A673 (cell line): ENCODE results near the gene THOC2. TPM values are rescaled to one million over a fixed set of nuclear protein-coding genes. Genes with fewer than 3 reads are reported as not detected.
"Not testable (repeated sequence)": the region's sequence is repeated elsewhere in the genome, so short reads cannot be mapped to it uniquely, and the experiment has no call there.

Experiments
- BruUV-seq: library from RNA; stranded (reverse); fragments of 400-500 nt; replicated peaks from 2 replicates; lab custom pipeline; 2021; lab: Mats Ljungman, UMichigan
- CTCF ChIA-PET: fragments of 300-600 bp; sonication (Branson Sonifier 250); formaldehyde crosslinking; loops from one replicate; lab custom pipeline; 2022; ENCODE audit warnings: antibody characterized with exemption; lab: Charles Lee
- POLR2A ChIA-PET: fragments of 300-600 bp; sonication (Branson Sonifier 250); formaldehyde crosslinking; loops from one replicate; lab custom pipeline; 2022; ENCODE audit warnings: antibody characterized with exemption; ENCODE audit not compliant: low non-redundant PET; lab: Charles Lee
- DNase-seq: peaks from one replicate; pipeline ENCODE4 v3.0.0-alpha.2; 2015; ENCODE audit warnings: low spot score
- H3K27ac ChIP-seq: fragments of 200-600 bp; sonication (generic); 2 replicates; pipeline ENCODE4 v1.5.1; 2016; ENCODE audit warnings: mixed run types, low read depth, mild to moderate bottlenecking, mixed read lengths, antibody characterized with exemption, low read length; ENCODE audit not compliant: poor library complexity, severe bottlenecking
- H3K27me3 ChIP-seq: fragments of 200-600 bp; sonication (generic); replicated peaks from 2 replicates; pipeline ENCODE4 v1.6.1; 2017; ENCODE audit warnings: mixed run types, low read depth, mild to moderate bottlenecking, mixed read lengths, antibody characterized with exemption, low read length; ENCODE audit not compliant: insufficient read depth, poor library complexity
- H3K36me3 ChIP-seq: fragments of 200-600 bp; sonication (generic); 2 replicates; pipeline ENCODE4 v1.6.1; 2016; ENCODE audit warnings: mixed run types, mild to moderate bottlenecking, mixed read lengths, antibody characterized with exemption, low read length; ENCODE audit not compliant: insufficient read depth, poor library complexity, severe bottlenecking
- H3K4me1 ChIP-seq: fragments of 200-600 bp; sonication (generic); 2 replicates; pipeline ENCODE4 v1.6.1; 2017; ENCODE audit warnings: mixed run types, mild to moderate bottlenecking, mixed read lengths, antibody characterized with exemption, low read length; ENCODE audit not compliant: insufficient read depth, poor library complexity, severe bottlenecking
- H3K4me3 ChIP-seq: fragments of 200-600 bp; sonication (generic); 2 replicates; pipeline ENCODE4 v1.5.1; 2016; ENCODE audit warnings: low read depth, mixed run types, mild to moderate bottlenecking, mixed read lengths, low read length; ENCODE audit not compliant: poor library complexity, severe bottlenecking
- H3K9me3 ChIP-seq: fragments of 200-600 bp; sonication (generic); 2 replicates; pipeline ENCODE4 v1.6.1; 2016; ENCODE audit warnings: mixed run types, low read depth, mild to moderate bottlenecking, mixed read lengths, antibody characterized with exemption, low read length; ENCODE audit not compliant: poor library complexity, severe bottlenecking
- CTCF ChIP-seq: fragments of 300-800, 200-600 bp; sonication (generic); conservative IDR thresholded peaks from 2 replicates; pipeline ENCODE4 v1.5.1; 2017; ENCODE audit warnings: low read depth, mild to moderate bottlenecking, antibody characterized with exemption, low read length, moderate library complexity, mixed read lengths
- EZH2 ChIP-seq: fragments of 200-600 bp; sonication (generic); IDR thresholded peaks from 2 replicates; pipeline ENCODE4 v1.6.1; 2017; ENCODE audit warnings: borderline replicate concordance, low read depth, mild to moderate bottlenecking, mixed read lengths, antibody characterized with exemption, low read length; ENCODE audit not compliant: poor library complexity, severe bottlenecking
- intact Hi-C: fragments of 100-400 bp; cut with micrococcal nuclease; formaldehyde crosslinking; loops from one replicate; pipeline ENCODE4 v1.10.0; 2022; ENCODE audit not compliant: unreplicated experiment
- total RNA-seq: library from RNA; stranded (reverse); gene quantifications from 2 replicates; pipeline ENCODE4 v1.2.3, GENCODE V29; 2021

The THOC2 gene
- total RNA-seq, 1 experiment from 2014 or later: 103 TPM

- Histone ChIP-seq H3K36me3 (peaks cover 3% of the 10 kb centered on the region), H3K27me3 (no peaks in the 10 kb centered on the region), H3K4me3 (no peak overlapping the region), H3K4me1 (no peaks in the 10 kb centered on the region), H3K27ac (no peak overlapping the region), H3K9me3 (no peaks in the 10 kb centered on the region)
- no peak for DNase-seq
- intact Hi-C loops: no loop called here
- BruUV-seq: no TSS peak
- TF ChIP-seq CTCF (no peak), EZH2 (no peak)
- ChIA-PET CTCF (no interaction called here), POLR2A (no interaction called here)
These were observed 44.3 kb downstream of the THOC2 start for GRCh38 chrX:123688524-123688923.

GRCh38 chrX:123685232-123685631 is 47.6 kb downstream of the THOC2 start:
- Histone ChIP-seq H3K4me3 (no peak overlapping the region), H3K27ac (no peak overlapping the region), H3K9me3 (no peaks in the 10 kb centered on the region), H3K36me3 (peaks cover 8% of the 10 kb centered on the region), H3K4me1 (no peaks in the 10 kb centered on the region), H3K27me3 (no peaks in the 10 kb centered on the region)
- no peak for DNase-seq
- ChIA-PET CTCF (no interaction called here), POLR2A (no interaction called here)
- TF ChIP-seq CTCF: no peak
- BruUV-seq: no TSS peak
- intact Hi-C loops: no loop called here

GRCh38 chrX:123682186-123682585 is 50.7 kb downstream of the THOC2 start:
- H3K27me3 ChIP-seq: no peaks in the 10 kb centered on the region
- ChIA-PET POLR2A (no interaction called here), CTCF (no interaction called here)
- no peak for TF ChIP-seq EZH2
- TF ChIP-seq CTCF: no peak
- H3K27ac ChIP-seq: no peak overlapping the region
- no peak overlapping the region for H3K4me3 ChIP-seq
- no peaks in the 10 kb centered on the region for H3K4me1 ChIP-seq
- H3K9me3 ChIP-seq: no peaks in the 10 kb centered on the region
- DNase-seq: no peak
- peaks cover 8% of the 10 kb centered on the region for H3K36me3 ChIP-seq
- no TSS peak for BruUV-seq
- intact Hi-C loops: no loop called here

GRCh38 chrX:123679733-123680460 is 53.0 kb downstream of the THOC2 start:
- CTCF ChIA-PET, intact Hi-C loops, H3K4me3 ChIP-seq, H3K4me1 ChIP-seq, H3K27me3 ChIP-seq, DNase-seq, H3K27ac ChIP-seq, H3K36me3 ChIP-seq, BruUV-seq, POLR2A ChIA-PET, H3K9me3 ChIP-seq: not testable (repeated sequence)
